GM21619 (cell line): Measurements from ENCODE around the gene FBXW7.
A peak's percentile ranks its signal among the peaks of the same experiment; 100 is the strongest.

Experiments
- ATAC-seq: cut with Tn5 transposase; IDR thresholded peaks from one replicate; pipeline ENCODE4 v1.9.1; 2021; ENCODE audit not compliant: unreplicated experiment

FBXW7 gene

GRCh38 chr4:152294765-152295164 is 241.1 kb downstream of the FBXW7 start:
- ATAC-seq, result no peak

GRCh38 chr4:152294331-152294730 is 241.6 kb downstream of the FBXW7 start:
- no peak for ATAC-seq

GRCh38 chr4:152293527-152293926 is 242.4 kb downstream of the FBXW7 start:
- ATAC-seq, result no peak

- no peak for ATAC-seq
Measured at GRCh38 chr4:152290366-152290921, 245.4 kb downstream of the FBXW7 start.

- ATAC-seq, result no peak
Measured at GRCh38 chr4:152289941-152290340, 246.0 kb downstream of the FBXW7 start.

- ATAC-seq, result no peak
Measured at GRCh38 chr4:152289541-152289940, 246.4 kb downstream of the FBXW7 start.

GRCh38 chr4:152283801-152284470 is 252.0 kb downstream of the FBXW7 start:
- no peak for ATAC-seq

GRCh38 chr4:152281822-152282221 is 254.1 kb downstream of the FBXW7 start:
- ATAC-seq, result no peak

GRCh38 chr4:152281211-152281610 is 254.7 kb downstream of the FBXW7 start:
- ATAC-seq, result no peak

- ATAC-seq, result no peak
Measured at GRCh38 chr4:152279234-152279566, 256.7 kb downstream of the FBXW7 start.

GRCh38 chr4:152278505-152279233 is 257.2 kb downstream of the FBXW7 start:
- ATAC-seq, result peak; percentile 81

- peak; percentile 38 for ATAC-seq
Measured at GRCh38 chr4:152278172-152278504, 257.8 kb downstream of the FBXW7 start.

GRCh38 chr4:152277333-152277732 is 258.6 kb downstream of the FBXW7 start:
- no peak for ATAC-seq

GRCh38 chr4:152273343-152273742 is 262.5 kb downstream of the FBXW7 start:
- no peak for ATAC-seq
